ENCODE results near the gene CHPF.
A peak's percentile ranks its signal among the peaks of the same experiment; 100 is the strongest.

Gene CHPF

DNA sequence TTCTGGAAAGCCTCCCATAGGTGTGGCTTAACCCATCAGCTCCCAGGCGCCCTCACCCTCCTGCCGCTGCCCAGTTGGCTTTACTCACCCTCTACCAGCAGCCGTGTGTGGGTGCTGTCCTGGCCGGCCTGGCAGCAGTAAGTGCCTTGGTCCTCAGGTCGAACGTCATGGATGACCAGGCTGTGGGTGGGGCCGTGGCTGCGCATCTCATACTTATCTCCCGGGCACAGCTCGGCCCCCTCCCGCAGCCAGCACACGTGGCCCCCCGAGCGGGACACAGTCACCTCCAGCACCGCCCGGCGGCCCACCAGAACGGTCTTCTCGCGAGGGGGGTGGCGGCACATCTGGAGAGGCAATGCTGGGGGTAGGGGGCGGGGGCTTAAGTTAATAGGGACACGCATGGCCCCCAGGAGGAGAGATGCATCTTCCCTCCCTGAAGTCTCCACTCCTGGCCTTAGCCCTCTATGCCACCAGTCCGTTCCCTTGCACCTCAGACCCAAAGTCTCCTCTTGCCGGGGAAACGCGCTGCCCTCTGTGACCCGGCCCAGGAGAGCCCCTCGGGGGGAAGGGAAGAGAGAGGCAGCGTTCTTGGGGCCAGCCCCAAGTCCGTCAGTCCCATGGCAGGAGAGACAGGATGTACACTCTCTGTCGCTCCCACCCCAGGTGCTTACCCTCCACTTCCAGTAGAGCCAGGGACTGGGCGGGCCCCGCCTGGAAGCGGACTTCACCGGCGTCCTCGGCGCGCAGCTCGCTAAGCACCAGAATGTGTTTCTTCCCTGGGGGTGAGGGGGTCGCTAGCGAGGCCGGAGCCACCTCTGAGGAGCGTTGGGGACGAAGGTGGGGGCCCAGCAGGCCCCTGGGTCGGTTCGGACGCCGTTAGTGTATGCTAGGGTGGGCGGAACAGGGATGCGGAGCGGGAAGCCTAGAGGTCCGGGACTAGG is 8.1 kb upstream of the CHPF start:
- DNase-seq = peak in 2 of 4 experiments; percentile 7 to 32

DNA sequence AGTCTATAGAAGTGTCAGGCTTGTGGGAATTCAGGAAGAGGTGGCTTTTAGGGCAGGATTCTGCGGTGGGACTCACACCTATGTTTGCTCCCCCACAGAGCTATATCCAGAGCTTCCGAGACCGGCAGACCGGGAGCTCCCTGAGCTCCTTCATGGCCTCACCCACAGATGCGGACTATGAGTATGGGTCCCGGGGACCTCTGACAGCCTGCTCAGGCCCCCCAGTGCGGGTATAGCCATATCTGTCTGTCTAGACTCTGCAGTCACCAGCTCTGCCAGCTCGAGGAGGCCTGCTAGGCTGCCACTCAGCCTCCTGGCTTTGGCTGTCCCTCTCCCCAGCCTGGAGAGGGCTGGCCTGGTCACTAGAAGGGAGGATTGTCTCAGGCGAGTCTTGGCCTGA is 6.0 kb upstream of the CHPF start:
- DNase-seq = no peak

GRCh38 chr2:219548990-219549389 is 5.4 kb upstream of the CHPF start:
- no peak for DNase-seq

DNA sequence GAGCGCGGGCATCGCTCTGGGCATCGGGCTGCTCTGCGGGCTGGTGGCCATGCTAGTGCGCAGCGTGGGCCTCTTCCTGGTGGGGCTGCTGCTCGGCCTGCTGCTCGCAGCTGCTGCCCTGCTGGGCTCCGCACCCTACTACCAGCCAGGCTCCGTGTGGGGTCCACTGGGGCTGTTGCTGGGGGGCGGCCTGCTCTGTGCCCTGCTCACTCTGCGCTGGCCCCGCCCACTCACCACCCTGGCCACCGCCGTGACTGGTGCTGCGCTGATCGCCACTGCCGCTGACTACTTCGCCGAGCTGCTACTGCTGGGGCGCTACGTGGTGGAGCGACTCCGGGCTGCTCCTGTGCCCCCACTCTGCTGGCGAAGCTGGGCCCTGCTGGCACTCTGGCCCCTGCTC is 4.0 kb upstream of the CHPF start:
- no peak for DNase-seq

- DNase-seq = no peak
Measured at GRCh38 chr2:219545943-219546352, 2.3 kb upstream of the CHPF start.

DNA sequence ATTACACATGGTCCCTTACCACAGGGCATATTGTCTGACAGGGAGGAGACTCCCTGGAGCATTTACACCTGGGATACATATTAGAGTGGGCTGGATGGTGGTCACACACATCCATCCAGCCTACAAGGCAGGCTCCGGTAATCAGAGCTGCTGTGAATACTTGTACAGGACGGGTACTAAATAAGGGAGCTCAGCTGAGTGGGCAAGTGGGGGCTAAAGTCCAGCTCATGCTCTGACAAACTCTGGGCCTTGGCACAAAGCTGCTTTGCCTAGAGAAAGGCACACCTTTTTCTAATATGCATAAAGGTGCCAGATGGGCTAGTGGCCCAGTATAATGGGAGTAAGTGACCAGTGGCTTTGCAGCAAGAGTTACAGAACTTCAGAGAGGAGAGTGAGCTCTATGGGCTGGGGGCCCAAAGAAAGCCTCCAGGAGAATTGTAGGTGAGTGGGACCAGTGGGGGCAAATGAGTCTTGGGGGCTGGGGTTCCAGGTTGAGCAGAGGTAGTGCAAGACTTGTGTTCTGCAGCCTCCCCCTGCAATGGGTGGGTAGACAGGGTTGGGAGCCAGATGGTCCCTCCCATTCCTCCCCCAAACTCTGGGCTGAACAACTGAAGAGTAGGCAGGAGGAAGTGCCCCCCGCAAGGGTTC is 1.8 kb upstream of the CHPF start:
- DNase-seq = no peak

GRCh38 chr2:219544567-219544966 is 958 bp upstream of the CHPF start:
- no peak for DNase-seq

- DNase-seq = peak; percentile 12 to 46 (median 23)
Measured at GRCh38 chr2:219542931-219543595, 546 bp downstream of the CHPF start.

GRCh38 chr2:219541611-219542180 is 1.9 kb downstream of the CHPF start:
- peak; percentile 73 to 86 (median 78) for DNase-seq

- no peak for DNase-seq
Measured at GRCh38 chr2:219540784-219541504, 2.7 kb downstream of the CHPF start.

DNA sequence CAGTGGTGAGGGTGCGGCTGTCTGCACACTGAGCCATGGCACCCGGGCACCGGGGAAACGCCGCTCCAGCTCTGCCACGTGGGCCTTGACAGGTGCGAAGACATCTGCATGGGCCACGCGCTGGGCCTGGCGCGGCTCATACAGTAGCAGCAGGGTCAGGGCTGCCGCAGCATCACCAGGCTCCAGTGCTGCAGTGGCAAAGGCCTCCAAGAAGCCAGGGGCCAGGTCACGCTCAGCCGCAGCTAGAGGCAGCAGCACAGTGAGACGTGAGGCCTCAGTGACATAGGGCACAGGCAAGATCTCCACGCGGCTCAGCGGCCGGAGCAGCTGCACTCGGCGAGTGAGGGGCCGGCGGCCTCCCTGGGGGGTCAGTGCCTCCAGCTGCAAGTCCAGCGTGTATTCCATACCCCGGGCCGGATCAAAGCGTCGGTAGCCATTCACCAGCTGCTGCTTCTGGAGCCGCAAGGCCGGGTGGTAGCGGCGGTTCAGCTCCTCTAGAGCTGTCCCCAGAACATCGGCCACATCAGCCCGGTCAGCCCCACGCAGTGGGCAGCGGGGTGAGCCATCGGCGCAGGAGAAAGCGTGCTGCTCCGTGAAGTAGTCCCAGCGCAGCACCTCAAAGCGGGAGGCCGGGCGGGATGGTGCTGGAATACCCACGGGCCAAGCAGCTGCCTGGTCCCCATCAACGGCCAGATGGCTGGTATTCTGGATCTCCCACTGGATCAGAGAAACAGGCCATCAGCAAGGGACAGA is 3.5 kb downstream of the CHPF start:
- DNase-seq = no peak

- no peak for DNase-seq
Measured at GRCh38 chr2:219538956-219539788, 4.4 kb downstream of the CHPF start.

DNA sequence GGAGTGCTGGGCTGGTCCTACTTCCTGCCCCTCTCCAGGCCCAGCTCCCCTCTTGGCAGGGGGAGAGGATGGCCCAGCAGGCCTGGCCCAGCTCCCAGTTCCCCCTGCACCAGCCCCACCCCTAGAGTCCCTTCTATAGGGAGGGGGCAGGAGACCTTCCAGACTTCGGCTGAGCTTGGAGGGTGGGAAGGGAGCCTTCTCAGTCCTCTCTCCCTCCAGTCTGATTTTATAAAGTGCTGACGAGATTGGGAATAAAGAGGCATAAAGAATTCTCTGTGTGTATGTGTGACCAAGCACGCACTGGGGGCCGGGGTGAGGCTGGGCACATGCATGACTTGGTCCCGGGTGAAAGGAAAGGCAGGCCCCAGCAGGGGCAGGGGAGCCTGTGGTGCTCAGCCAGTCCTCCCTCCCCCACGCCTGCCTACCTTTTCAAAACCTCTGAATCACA is 5.1 kb downstream of the CHPF start:
- DNase-seq = no peak

- no peak for DNase-seq
Measured at GRCh38 chr2:219537657-219538488, 5.7 kb downstream of the CHPF start.

DNA sequence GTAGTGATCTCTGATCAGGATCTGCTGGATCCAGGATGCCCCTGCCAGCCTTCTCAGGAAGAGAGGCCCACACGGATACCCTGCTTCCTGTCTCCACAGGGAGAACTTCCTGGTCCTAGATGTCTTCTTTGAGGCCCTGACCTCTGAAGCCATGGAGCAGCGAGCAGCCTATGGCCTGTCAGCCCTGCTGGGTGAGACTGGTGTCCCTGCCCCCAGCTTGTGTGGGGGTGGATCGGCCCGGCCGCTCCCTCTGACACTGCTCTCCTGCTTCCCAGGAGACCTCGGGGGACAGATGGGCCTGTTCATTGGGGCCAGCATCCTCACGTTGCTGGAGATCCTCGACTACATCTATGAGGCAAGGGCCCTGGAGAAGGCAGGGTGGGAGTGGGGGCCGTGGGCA is 6.6 kb downstream of the CHPF start:
- DNase-seq = no peak

GRCh38 chr2:219536425-219536824 is 7.2 kb downstream of the CHPF start:
- DNase-seq = no peak

DNA sequence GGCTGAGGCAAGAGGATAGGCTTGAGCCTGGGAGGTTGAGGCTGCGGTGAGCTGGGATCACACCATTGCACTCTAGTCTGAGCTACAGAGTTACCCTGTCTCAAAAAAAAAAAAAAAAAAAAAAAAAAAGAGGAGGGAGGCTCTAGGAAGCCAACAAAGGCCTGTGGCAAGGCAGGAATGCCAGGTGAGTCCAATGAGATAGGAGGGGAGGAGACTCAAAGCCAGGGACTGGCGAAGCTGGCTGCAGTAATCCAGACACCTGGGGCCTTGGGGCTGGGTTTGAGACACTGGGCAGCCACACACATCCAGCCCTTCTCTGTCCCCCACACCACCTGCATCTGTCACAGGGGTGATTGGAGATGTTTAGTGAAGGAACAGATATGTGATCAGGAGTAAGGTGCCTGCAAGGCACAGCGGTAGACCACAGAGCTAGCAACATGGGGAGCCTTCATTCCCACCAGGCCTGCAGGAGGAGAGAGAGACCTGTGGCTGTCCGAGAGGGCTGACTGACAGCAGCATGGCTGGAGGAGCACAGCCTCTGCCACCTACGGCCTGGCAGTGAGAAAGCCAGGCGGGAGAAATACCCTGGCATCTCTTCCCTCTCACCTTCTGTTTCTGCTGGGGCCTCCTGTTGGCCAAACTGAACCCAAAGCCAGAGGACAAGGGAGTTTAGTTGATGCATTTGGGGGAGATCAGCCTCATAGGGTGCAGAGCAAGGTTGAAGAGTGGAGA is 9.5 kb downstream of the CHPF start:
- no peak for DNase-seq

GRCh38 chr2:219532378-219532649 is 11.3 kb downstream of the CHPF start:
- DNase-seq = no peak
